HepG2 (cell line): Measurements from ENCODE around the gene ALCAM. TPM values are rescaled to one million over a fixed set of nuclear protein-coding genes. Genes with fewer than 3 reads are reported as not detected.

Experiments used
- ATAC-seq: fragments of 200-7000 bp; cut with Tn5 transposase; 3 replicates; pipeline ENCODE4 v1.9.1; 2020; ENCODE audit warnings: mild to moderate bottlenecking, moderate library complexity
- BruUV-seq: library from RNA; stranded (reverse); fragments of 400-500 nt; replicated peaks from 2 replicates; lab custom pipeline; 2021; lab: Mats Ljungman, UMichigan
- CTCF ChIA-PET: fragments of 300-600 bp; formaldehyde crosslinking; extraction: SDS; loops from one replicate; lab custom pipeline; 2021; ENCODE audit warnings: low total read pairs, inconsistent platforms, low intra/inter-chr PET ratio; lab: Yijun Ruan, JAX
- POLR2A ChIA-PET: fragments of 350-600 bp; sonication (Branson Sonifier 250); formaldehyde crosslinking; loops from one replicate; lab custom pipeline; 2020; ENCODE audit warnings: antibody characterized with exemption, inconsistent platforms; lab: Yijun Ruan, JAX
- DNase-seq: peaks from one replicate; pipeline ENCODE4 v3.0.0-alpha.2; 2015; ENCODE audit warnings: low spot score
- FAIRE-seq: peaks from 3 replicates; lab custom pipeline; 2011; peaks lifted over from hg19 to GRCh38; lab: Jason Lieb, UNC
- H2AFZ ChIP-seq: one replicate; pipeline ENCODE4 v1.6.1; 2011; ENCODE audit warnings: low read length, inconsistent platforms
- H3K27ac ChIP-seq: fragments of 300-600 bp; 3 replicates; pipeline ENCODE4 v1.8.0; 2011; ENCODE audit warnings: mixed run types, mild to moderate bottlenecking, mixed read lengths, low read length, inconsistent platforms; ENCODE audit not compliant: insufficient read depth; ENCODE audit errors: extremely low read length
- H3K27me3 ChIP-seq, 2 experiments: fragments of 200-600 bp in 1 of 2; 2 replicates in 1 of 2; 3 replicates in 1 of 2; pipeline versions ENCODE4 v1.6.0 to v1.8.0; 2011; ENCODE audit warnings: low read length in 2 of 2, mild to moderate bottlenecking in 2 of 2, moderate library complexity in 2 of 2, inconsistent platforms in 1 of 2; ENCODE audit not compliant: insufficient read depth in 2 of 2, control insufficient read depth in 1 of 2
- H3K36me3 ChIP-seq, 2 experiments: fragments of 200-600 bp in 1 of 2; replicated peaks in 1 of 2; 2 replicates in 1 of 2; 3 replicates in 1 of 2; pipeline versions ENCODE4 v1.5.1 to v1.8.0; 2011; ENCODE audit warnings: low read length in 2 of 2, inconsistent platforms in 1 of 2; ENCODE audit not compliant: insufficient read depth in 2 of 2, control insufficient read depth in 1 of 2
- H3K4me1 ChIP-seq: 2 replicates; pipeline ENCODE4 v1.5.1; 2012; ENCODE audit warnings: low read length, inconsistent platforms; ENCODE audit not compliant: insufficient read depth
- H3K4me2 ChIP-seq: 2 replicates; pipeline ENCODE4 v1.6.0; 2011; ENCODE audit warnings: low read depth, low read length, inconsistent platforms
- H3K4me3 ChIP-seq, 3 experiments: fragments of 200-600 bp in 1 of 3; sonication (generic), shearing (Covaris generic) in 1 of 3; replicated peaks in 1 of 3; 2 replicates each; pipeline ENCODE4 v1.5.1; 2011 to 2016; ENCODE audit warnings: low read length in 3 of 3, inconsistent platforms in 2 of 3, low read depth in 2 of 3, mild to moderate bottlenecking in 2 of 3, control low read depth in 1 of 3, mixed read lengths in 1 of 3; ENCODE audit not compliant: insufficient read depth in 1 of 3
- H3K79me2 ChIP-seq: one replicate; pipeline ENCODE4 v1.6.1; 2011; ENCODE audit warnings: low read length, inconsistent platforms; ENCODE audit not compliant: insufficient read depth
- H3K9ac ChIP-seq: 2 replicates; pipeline ENCODE4 v1.6.0; 2011; ENCODE audit warnings: mild to moderate bottlenecking, low read depth, low read length, inconsistent platforms; ENCODE audit not compliant: insufficient read depth
- H3K9me3 ChIP-seq: 2 replicates; pipeline ENCODE4 v1.5.1; 2012; ENCODE audit warnings: mild to moderate bottlenecking, low read length
- H4K20me1 ChIP-seq: 2 replicates; pipeline ENCODE4 v1.6.0; 2011; ENCODE audit warnings: inconsistent platforms, mild to moderate bottlenecking, low read length, moderate library complexity; ENCODE audit not compliant: insufficient read depth
- ARNT2 ChIP-seq: sonication (generic); formaldehyde crosslinking; IDR thresholded peaks from 2 replicates; pipeline ENCODE4 v1.8.0; 2022; ENCODE audit warnings: mild to moderate bottlenecking, low read depth, missing genetic modification reagents, moderate library complexity
- FOXC1 ChIP-seq: sonication (generic); formaldehyde crosslinking; IDR thresholded peaks from 2 replicates; pipeline ENCODE4 v1.8.0; 2022; ENCODE audit warnings: mild to moderate bottlenecking, missing genetic modification reagents, borderline replicate concordance
- HCFC1 ChIP-seq: fragments of 150-350 bp; IDR thresholded peaks from 2 replicates; pipeline ENCODE4 v1.6.1; 2014; ENCODE audit warnings: low read depth, low read length
- HOXA5 ChIP-seq: sonication (generic); formaldehyde crosslinking; IDR thresholded peaks from 2 replicates; pipeline ENCODE4 v1.4.0; 2020; ENCODE audit warnings: missing genetic modification reagents
- KDM1A ChIP-seq: IDR thresholded peaks from 2 replicates; pipeline ENCODE4 v1.6.1; 2016; ENCODE audit warnings: missing compliant biosample characterization
- NCOA5 ChIP-seq: sonication (generic); formaldehyde crosslinking; IDR thresholded peaks from 2 replicates; pipeline ENCODE4 v1.4.0; 2020; ENCODE audit warnings: missing genetic modification reagents
- TFE3 ChIP-seq: IDR thresholded peaks from 2 replicates; pipeline ENCODE4 v1.6.1; 2016
- ZFP90 ChIP-seq: sonication (generic); formaldehyde crosslinking; IDR thresholded peaks from 2 replicates; pipeline ENCODE4 v1.8.0; 2022; ENCODE audit warnings: missing genetic modification reagents, mild to moderate bottlenecking, inconsistent platforms, borderline replicate concordance
- ZNF350 ChIP-seq: sonication (generic); formaldehyde crosslinking; IDR thresholded peaks from 2 replicates; pipeline ENCODE4 v1.4.0; 2020; ENCODE audit warnings: mild to moderate bottlenecking, low read depth, missing genetic modification reagents, borderline replicate concordance
- WGBS: methylation state at CpG from one replicate; pipeline ENCODE4 v1.1.6; 2017; ENCODE audit warnings: low lambda C conversion rate; 5-methylcytosine and 5-hydroxymethylcytosine counted together
- in situ Hi-C: cut with HindIII; loops from 2 replicates; pipeline ENCODE4 v1.10.0; 2017; ENCODE audit warnings: low pct_unique_long_range_greater_than_20kb; ENCODE audit not compliant: extremely low pct_ligation_motif_present
- intact Hi-C: fragments of 100-400 bp; cut with micrococcal nuclease; formaldehyde crosslinking; loops from one replicate; pipeline ENCODE4 v1.10.0; 2022; ENCODE audit not compliant: unreplicated experiment
- polyA plus RNA-seq, 8 experiments: library from polyadenylated mRNA; depleted of rRNA in 3 of 8; stranded (reverse) in 7 of 8; unstranded in 1 of 8; fragments of >200 nt; fragmentation: Illumina TruSeq in 4 of 8; extraction: Trizol in 4 of 8; gene quantifications; 2 replicates each; pipeline versions ENCODE4 v1.2.1 to v1.2.3, GENCODE V29; 2011 to 2016; ENCODE audit warnings: low read depth in 4 of 8, missing spikeins in 1 of 8, mixed read lengths in 1 of 8; ENCODE audit not compliant: insufficient read depth in 1 of 8
- total RNA-seq, 5 experiments: library from RNA; depleted of rRNA; stranded (reverse); fragments of >200 nt; fragmentation: Illumina TruSeq; extraction: Trizol; gene quantifications; 2 replicates each; pipeline ENCODE4 v1.2.3, GENCODE V29; 2016; ENCODE audit warnings: low read depth in 1 of 5
- TF ChIP-seq, protein P1 (sequence below): IDR thresholded peaks from 2 replicates; pipeline ENCODE4 v1.6.1; 2016; ENCODE audit warnings: missing genetic modification reagents, missing compliant biosample characterization

Gene ALCAM
- total and polyA plus RNA-seq, 2 of the 13 experiments (the other 11 are each of a cell fraction or from before 2014, with no cell fraction given): 26.0 to 33.1 TPM

- ChIA-PET POLR2A (interaction anchor here (0.7 kb wide), 1 partner anchor 30 kb away, joined by 3 read pairs; no protein-coding TSS in a partner anchor), CTCF (no interaction called here)
- in situ Hi-C loops: no loop called here
- H3K36me3 ChIP-seq: no peaks in the 10 kb centered on the region
- WGBS: 94% methylated on average over 1 of the region's 1 CpG
- no peaks in the 10 kb centered on the region for H3K9me3 ChIP-seq
- H3K9ac ChIP-seq: no peak overlapping the region
- ATAC-seq (no peak), DNase-seq (no peak), FAIRE-seq (no peak)
- BruUV-seq: no TSS peak
- no peak for TF ChIP-seq ARNT2 (CRISPR knock-in tag)
- no peak for TF ChIP-seq HOXA5 (CRISPR knock-in tag)
- TF ChIP-seq ZFP90 (CRISPR knock-in tag): no peak
- TF ChIP-seq ZNF350 (CRISPR knock-in tag): no peak
- TF ChIP-seq FOXC1 (CRISPR knock-in tag): no peak
- TF ChIP-seq, protein P1, sequence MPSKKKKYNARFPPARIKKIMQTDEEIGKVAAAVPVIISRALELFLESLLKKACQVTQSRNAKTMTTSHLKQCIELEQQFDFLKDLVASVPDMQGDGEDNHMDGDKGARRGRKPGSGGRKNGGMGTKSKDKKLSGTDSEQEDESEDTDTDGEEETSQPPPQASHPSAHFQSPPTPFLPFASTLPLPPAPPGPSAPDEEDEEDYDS (CRISPR knock-in tag): no peak
- no peak for TF ChIP-seq KDM1A (CRISPR knock-in tag)
- no peak for TF ChIP-seq TFE3
- TF ChIP-seq HCFC1: no peak
- TF ChIP-seq NCOA5 (CRISPR knock-in tag): no peak
- no peak overlapping the region for H3K4me2 ChIP-seq
- no peaks in the 10 kb centered on the region for H4K20me1 ChIP-seq
- no peak overlapping the region for H3K4me3 ChIP-seq
- no peaks in the 10 kb centered on the region for H3K27me3 ChIP-seq
- peaks cover 16% of the 10 kb centered on the region for H3K4me1 ChIP-seq
- no peak overlapping the region for H2AFZ ChIP-seq
- H3K27ac ChIP-seq: no peak overlapping the region
- peaks cover 33% of the 10 kb centered on the region for H3K79me2 ChIP-seq
- intact Hi-C loops: no loop called here
Measured at GRCh38 chr3:105397974-105398373, 31.3 kb downstream of the ALCAM start.
